Ishikawa (cell line): Measurements from ENCODE around the gene MBTPS1.

Source experiments
- CEBPB ChIP-seq: IDR thresholded peaks from 2 replicates; pipeline ENCODE4 v1.6.1; 2012
- CREB1 ChIP-seq: IDR thresholded peaks from 2 replicates; pipeline ENCODE4 v1.6.1; 2012; ENCODE audit warnings: low read depth
- EGR1 ChIP-seq: IDR thresholded peaks from 2 replicates; pipeline ENCODE4 v1.6.1; 2012
- EP300 ChIP-seq: IDR thresholded peaks from 2 replicates; pipeline ENCODE4 v1.6.1; 2012; ENCODE audit warnings: borderline replicate concordance
- FOXM1 ChIP-seq: IDR thresholded peaks from 2 replicates; pipeline ENCODE4 v1.6.1; 2012; ENCODE audit warnings: low read depth, borderline replicate concordance
- NFIC ChIP-seq: IDR thresholded peaks from 2 replicates; pipeline ENCODE4 v1.6.1; 2012
- RAD21 ChIP-seq: IDR thresholded peaks from 2 replicates; pipeline ENCODE4 v1.6.1; 2012; ENCODE audit warnings: low read depth
- TAF1 ChIP-seq: IDR thresholded peaks from 2 replicates; pipeline ENCODE4 v1.6.1; 2012; ENCODE audit warnings: low read depth, mild to moderate bottlenecking
- TCF12 ChIP-seq: IDR thresholded peaks from 2 replicates; pipeline ENCODE4 v1.6.1; 2012; ENCODE audit warnings: low read depth
- TEAD4 ChIP-seq: IDR thresholded peaks from 2 replicates; pipeline ENCODE4 v1.6.1; 2012
- YY1 ChIP-seq: IDR thresholded peaks from 2 replicates; pipeline ENCODE4 v1.6.1; 2012; ENCODE audit warnings: low read depth
- ZBTB7A ChIP-seq: IDR thresholded peaks from 2 replicates; pipeline ENCODE4 v1.6.1; 2012; ENCODE audit warnings: low read depth
- TF ChIP-seq, protein P1 (sequence below): IDR thresholded peaks from 2 replicates; pipeline ENCODE4 v1.6.1; 2012
- TF ChIP-seq, protein P2 (sequence below): IDR thresholded peaks from 2 replicates; pipeline ENCODE4 v1.6.1; 2012; ENCODE audit warnings: low read depth, mild to moderate bottlenecking
- TF ChIP-seq, protein P3 (sequence below): IDR thresholded peaks from 2 replicates; pipeline ENCODE4 v1.6.1; 2012

MBTPS1 gene

DNA sequence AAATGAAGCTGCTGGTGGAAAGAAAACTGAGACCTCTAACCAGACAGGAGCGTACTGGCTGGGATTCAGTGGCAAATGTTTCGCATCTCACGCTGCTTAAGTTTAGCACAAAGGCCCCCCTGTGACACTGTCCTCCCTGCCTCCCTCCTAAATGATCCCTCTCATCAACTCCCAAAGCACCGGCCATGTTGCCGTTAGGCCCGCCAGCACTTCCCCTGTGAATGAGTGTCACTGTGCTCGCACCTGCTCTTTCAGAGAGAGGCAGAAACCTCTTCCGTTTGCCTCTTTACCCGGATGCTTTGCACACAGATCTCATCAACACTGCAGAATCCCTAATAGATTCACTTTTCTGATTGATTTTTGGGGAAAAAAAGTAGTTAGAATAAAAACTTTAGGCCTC is 26.5 kb downstream of the MBTPS1 start:
- TF ChIP-seq TAF1 (no peak), TCF12 (no peak), NFIC (no peak), RAD21 (no peak), TEAD4 (no peak), ZBTB7A (no peak), CREB1 (no peak), EP300 (no peak), FOXM1 (no peak), YY1 (no peak), CEBPB (no peak), EGR1 (no peak)
- TF ChIP-seq, protein P1, sequence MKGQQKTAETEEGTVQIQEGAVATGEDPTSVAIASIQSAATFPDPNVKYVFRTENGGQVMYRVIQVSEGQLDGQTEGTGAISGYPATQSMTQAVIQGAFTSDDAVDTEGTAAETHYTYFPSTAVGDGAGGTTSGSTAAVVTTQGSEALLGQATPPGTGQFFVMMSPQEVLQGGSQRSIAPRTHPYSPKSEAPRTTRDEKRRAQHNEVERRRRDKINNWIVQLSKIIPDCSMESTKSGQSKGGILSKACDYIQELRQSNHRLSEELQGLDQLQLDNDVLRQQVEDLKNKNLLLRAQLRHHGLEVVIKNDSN, result no peak
- TF ChIP-seq, protein P2, sequence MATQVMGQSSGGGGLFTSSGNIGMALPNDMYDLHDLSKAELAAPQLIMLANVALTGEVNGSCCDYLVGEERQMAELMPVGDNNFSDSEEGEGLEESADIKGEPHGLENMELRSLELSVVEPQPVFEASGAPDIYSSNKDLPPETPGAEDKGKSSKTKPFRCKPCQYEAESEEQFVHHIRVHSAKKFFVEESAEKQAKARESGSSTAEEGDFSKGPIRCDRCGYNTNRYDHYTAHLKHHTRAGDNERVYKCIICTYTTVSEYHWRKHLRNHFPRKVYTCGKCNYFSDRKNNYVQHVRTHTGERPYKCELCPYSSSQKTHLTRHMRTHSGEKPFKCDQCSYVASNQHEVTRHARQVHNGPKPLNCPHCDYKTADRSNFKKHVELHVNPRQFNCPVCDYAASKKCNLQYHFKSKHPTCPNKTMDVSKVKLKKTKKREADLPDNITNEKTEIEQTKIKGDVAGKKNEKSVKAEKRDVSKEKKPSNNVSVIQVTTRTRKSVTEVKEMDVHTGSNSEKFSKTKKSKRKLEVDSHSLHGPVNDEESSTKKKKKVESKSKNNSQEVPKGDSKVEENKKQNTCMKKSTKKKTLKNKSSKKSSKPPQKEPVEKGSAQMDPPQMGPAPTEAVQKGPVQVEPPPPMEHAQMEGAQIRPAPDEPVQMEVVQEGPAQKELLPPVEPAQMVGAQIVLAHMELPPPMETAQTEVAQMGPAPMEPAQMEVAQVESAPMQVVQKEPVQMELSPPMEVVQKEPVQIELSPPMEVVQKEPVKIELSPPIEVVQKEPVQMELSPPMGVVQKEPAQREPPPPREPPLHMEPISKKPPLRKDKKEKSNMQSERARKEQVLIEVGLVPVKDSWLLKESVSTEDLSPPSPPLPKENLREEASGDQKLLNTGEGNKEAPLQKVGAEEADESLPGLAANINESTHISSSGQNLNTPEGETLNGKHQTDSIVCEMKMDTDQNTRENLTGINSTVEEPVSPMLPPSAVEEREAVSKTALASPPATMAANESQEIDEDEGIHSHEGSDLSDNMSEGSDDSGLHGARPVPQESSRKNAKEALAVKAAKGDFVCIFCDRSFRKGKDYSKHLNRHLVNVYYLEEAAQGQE, result no peak
- TF ChIP-seq, protein P3, sequence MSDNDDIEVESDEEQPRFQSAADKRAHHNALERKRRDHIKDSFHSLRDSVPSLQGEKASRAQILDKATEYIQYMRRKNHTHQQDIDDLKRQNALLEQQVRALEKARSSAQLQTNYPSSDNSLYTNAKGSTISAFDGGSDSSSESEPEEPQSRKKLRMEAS, result no peak

DNA sequence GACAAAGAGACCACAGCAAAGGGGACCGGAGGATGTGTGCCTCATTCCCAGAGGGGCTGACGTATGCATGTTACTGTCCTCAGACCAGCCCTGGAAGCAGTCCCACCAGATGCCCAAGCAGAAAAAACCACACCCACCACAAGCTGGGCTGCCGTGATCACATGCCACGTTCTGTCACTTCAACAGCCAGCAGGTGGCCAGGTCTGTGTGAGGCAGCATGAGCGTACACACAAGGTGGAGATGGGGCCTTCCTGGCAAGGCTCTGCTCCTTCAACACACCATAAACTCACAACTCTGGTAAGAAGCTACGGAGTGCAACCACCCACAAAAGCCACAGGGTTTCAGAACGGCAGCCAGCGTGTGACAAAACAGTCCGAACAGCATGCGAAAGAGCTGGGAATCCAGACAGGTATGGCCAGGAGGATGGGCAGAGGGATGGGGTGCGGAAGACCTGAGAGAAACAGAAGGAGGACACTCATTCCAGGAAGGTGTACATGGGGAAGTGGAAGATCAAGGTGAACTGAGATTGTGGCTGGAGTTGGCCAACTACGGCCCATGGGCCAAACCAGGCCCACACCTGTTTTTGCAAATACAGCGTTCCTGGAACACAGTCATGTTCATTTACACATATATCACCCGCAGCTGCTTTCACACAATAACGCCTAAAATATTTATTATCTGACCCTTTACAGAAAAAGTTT is 27.9 kb downstream of the MBTPS1 start:
- TF ChIP-seq EP300 (no peak), YY1 (no peak), CREB1 (no peak), CEBPB (no peak), TAF1 (no peak), TEAD4 (no peak), FOXM1 (no peak)
- TF ChIP-seq, protein P2, result no peak

DNA sequence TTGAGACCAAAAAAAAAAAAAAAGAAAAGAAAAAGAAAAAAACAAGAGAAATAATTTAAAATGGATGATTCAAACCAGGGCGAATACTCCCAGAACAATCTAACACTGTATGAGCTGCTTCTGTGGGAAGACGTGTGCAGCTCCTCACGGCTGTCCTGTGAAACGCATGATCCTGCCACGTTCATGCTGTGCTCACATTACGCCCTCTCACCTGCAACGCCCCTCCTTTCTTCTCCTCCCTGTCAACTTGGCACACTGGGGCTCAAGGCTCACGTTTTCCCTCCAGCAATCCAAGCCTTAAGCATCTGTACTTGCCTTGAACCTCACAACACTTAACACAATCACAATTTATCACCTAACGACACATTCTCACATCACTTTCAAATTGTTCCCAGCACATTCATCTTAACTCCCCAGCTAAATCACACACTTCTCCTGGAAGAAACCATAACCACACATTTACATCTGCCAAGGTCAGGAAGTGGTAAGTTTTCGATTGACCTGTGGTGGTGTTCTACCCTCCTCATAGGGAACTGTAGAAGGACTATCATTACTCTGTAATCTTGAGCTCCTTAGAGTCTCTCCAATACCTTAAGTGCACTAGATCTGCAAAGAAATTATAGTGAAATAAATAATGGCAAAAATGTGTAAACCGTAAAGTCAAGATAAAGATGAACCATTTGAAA is 29.1 kb downstream of the MBTPS1 start:
- TF ChIP-seq EP300 (no peak), YY1 (no peak), TCF12 (no peak), RAD21 (no peak), EGR1 (no peak), TAF1 (no peak), FOXM1 (no peak), ZBTB7A (no peak), NFIC (no peak), TEAD4 (no peak), CEBPB (no peak), CREB1 (no peak)
- TF ChIP-seq, protein P3, result no peak
- TF ChIP-seq, protein P2, result no peak
- TF ChIP-seq, protein P1, result no peak

DNA sequence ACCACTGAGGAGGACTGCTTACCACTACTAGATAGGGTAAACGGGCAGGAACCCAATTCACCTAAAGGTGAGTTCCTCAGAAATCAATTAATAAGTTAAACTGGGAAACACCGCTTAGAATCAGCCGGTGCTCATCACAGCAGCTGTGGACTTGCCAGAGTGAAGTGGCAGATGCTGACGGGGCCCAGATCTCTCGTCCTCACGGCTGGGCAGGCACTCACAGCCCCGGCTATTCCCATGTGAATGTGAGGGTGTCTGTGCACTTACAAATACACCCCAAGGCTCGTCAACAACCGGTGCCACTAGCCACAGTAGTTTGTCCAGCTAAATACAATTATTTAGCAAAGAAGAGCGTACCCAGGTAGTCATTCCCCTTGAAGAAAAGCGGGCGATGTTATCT is 29.7 kb downstream of the MBTPS1 start:
- TF ChIP-seq, protein P2, result no peak
- no peak for TF ChIP-seq CREB1
- no peak for TF ChIP-seq RAD21
- no peak for TF ChIP-seq EP300
- no peak for TF ChIP-seq YY1
- no peak for TF ChIP-seq TAF1
- TF ChIP-seq, protein P1, result no peak
